ENCODE data around the gene NAT8.
"Not testable (repeated sequence)": the region's sequence is repeated elsewhere in the genome, so short reads cannot be mapped to it uniquely, and the experiment has no call there.

NAT8 gene

GRCh38 chr2:73638429-73638828 lies 3.8 kb downstream of the NAT8 start:
- no peak overlapping the region for H3K4me3 ChIP-seq (ENCODE audit: low read depth, low read length)
- TF ChIP-seq CTCF (IDR thresholded peaks at IDR 0.05; ENCODE audit: borderline replicate concordance, insufficient read depth, low read depth, low read length): no peak

- H3K4me3 ChIP-seq (ENCODE audit: low read depth, low read length): not testable (repeated sequence)
These were observed 5.2 kb downstream of the NAT8 start for GRCh38 chr2:73636977-73637376.

- TF ChIP-seq CTCF (IDR thresholded peaks at IDR 0.05; ENCODE audit: borderline replicate concordance, insufficient read depth, low read depth, low read length): peak; percentile 49; the same call in 1 of the 2 replicates
- H3K4me3 ChIP-seq (ENCODE audit: low read depth, low read length): not testable (repeated sequence)
These were observed 11.5 kb downstream of the NAT8 start for GRCh38 chr2:73630662-73631266.

GRCh38 chr2:73628493-73628892 lies 13.7 kb downstream of the NAT8 start:
- H3K4me3 ChIP-seq (ENCODE audit: low read depth, low read length): not testable (repeated sequence)

GRCh38 chr2:73626237-73626636 lies 16.0 kb downstream of the NAT8 start:
- H3K4me3 ChIP-seq (ENCODE audit: low read depth, low read length): not testable (repeated sequence)

GRCh38 chr2:73624625-73625024 lies 17.6 kb downstream of the NAT8 start:
- H3K4me3 ChIP-seq (ENCODE audit: low read depth, low read length): not testable (repeated sequence)

- not testable (repeated sequence) for H3K4me3 ChIP-seq (ENCODE audit: low read depth, low read length)
These were observed 18.2 kb downstream of the NAT8 start for GRCh38 chr2:73624036-73624435.

- not testable (repeated sequence) for H3K4me3 ChIP-seq (ENCODE audit: low read depth, low read length)
- peak; percentile 36; the same call in 1 of the 2 replicates for TF ChIP-seq CTCF (IDR thresholded peaks at IDR 0.05; ENCODE audit: borderline replicate concordance, insufficient read depth, low read depth, low read length)
These were observed 22.3 kb downstream of the NAT8 start for GRCh38 chr2:73619925-73620324.

- no peak for TF ChIP-seq CTCF (IDR thresholded peaks at IDR 0.05; ENCODE audit: borderline replicate concordance, insufficient read depth, low read depth, low read length)
- no peak overlapping the region for H3K4me3 ChIP-seq (ENCODE audit: low read depth, low read length)
These were observed 27.2 kb downstream of the NAT8 start for GRCh38 chr2:73614997-73615396.

- no peak for TF ChIP-seq CTCF (IDR thresholded peaks at IDR 0.05; ENCODE audit: borderline replicate concordance, insufficient read depth, low read depth, low read length)
- no peak overlapping the region for H3K4me3 ChIP-seq (ENCODE audit: low read depth, low read length)
These were observed 28.1 kb downstream of the NAT8 start for GRCh38 chr2:73614105-73614504.
